CD4-positive, alpha-beta T cell (primary cell): ENCODE measurements around the gene OPRL1. TPM values are rescaled to one million over a fixed set of nuclear protein-coding genes. Genes with fewer than 3 reads are reported as not detected.

Experiments
- ATAC-seq: fragments of 200-7000 bp; cut with Tn5 transposase; one replicate; pipeline ENCODE4 v1.10.0; 2022; ENCODE audit warnings: mild to moderate bottlenecking; ENCODE audit not compliant: poor library complexity
- CTCF ChIA-PET: fragments of 350-600 bp; sonication (Branson Sonifier 250); formaldehyde crosslinking; loops from one replicate; lab custom pipeline; 2021; ENCODE audit warnings: antibody characterized with exemption, inconsistent platforms; lab: Charles Lee
- POLR2A ChIA-PET: fragments of 350-600 bp; sonication (Branson Sonifier 250); formaldehyde crosslinking; loops from one replicate; lab custom pipeline; 2021; ENCODE audit warnings: antibody characterized with exemption, inconsistent platforms; lab: Charles Lee
- DNase-seq, 14 experiments: peaks; one replicate each; pipeline ENCODE4 v3.0.0-alpha.2; 2013 to 2020; ENCODE audit warnings: mixed read lengths in 2 of 14
- H3K27ac ChIP-seq, 2 donors: one replicate each; pipeline versions ENCODE4 v1.5.1 to v1.7.0; 2013; ENCODE audit warnings: low read length in 2 of 2, low read depth in 1 of 2, mild to moderate bottlenecking in 1 of 2
- H3K27me3 ChIP-seq, 2 experiments: 1 replicate in 1 of 2; 2 replicates in 1 of 2; pipeline versions ENCODE4 v1.6.1 to v1.7.0; 2013; ENCODE audit warnings: low read length in 2 of 2, control low read depth in 1 of 2, mild to moderate bottlenecking in 1 of 2, moderate library complexity in 1 of 2; ENCODE audit not compliant: insufficient read depth in 2 of 2, control insufficient read depth in 1 of 2
- H3K36me3 ChIP-seq: one replicate; pipeline ENCODE4 v1.6.1; 2013; ENCODE audit warnings: low read length, control low read depth; ENCODE audit not compliant: insufficient read depth
- H3K4me1 ChIP-seq: one replicate; pipeline ENCODE4 v1.6.1; 2013; ENCODE audit warnings: low read length, control low read depth; ENCODE audit not compliant: insufficient read depth
- H3K4me3 ChIP-seq: one replicate; pipeline ENCODE4 v1.5.1; 2013; ENCODE audit warnings: mild to moderate bottlenecking, low read length, moderate library complexity
- H3K9me3 ChIP-seq, 2 experiments: 1 replicate in 1 of 2; 2 replicates in 1 of 2; pipeline versions ENCODE4 v1.6.1 to v1.7.0; 2013; ENCODE audit warnings: low read length in 2 of 2, mild to moderate bottlenecking in 2 of 2, control low read depth in 1 of 2, moderate library complexity in 1 of 2; ENCODE audit not compliant: control insufficient read depth in 1 of 2, insufficient read depth in 1 of 2
- H3K27ac Mint-ChIP-seq: one replicate; pipeline ENCODE4 v1.8.0; 2020; ENCODE audit warnings: mixed read lengths
- H3K27me3 Mint-ChIP-seq: one replicate; pipeline ENCODE4 v1.8.0; 2021; ENCODE audit warnings: mixed read lengths
- H3K36me3 Mint-ChIP-seq: one replicate; pipeline ENCODE4 v1.8.0; 2021; ENCODE audit warnings: low read depth, mixed read lengths
- H3K4me1 Mint-ChIP-seq: one replicate; pipeline ENCODE4 v1.8.0; 2021; ENCODE audit warnings: low read depth, mixed read lengths
- H3K4me3 Mint-ChIP-seq: one replicate; pipeline ENCODE4 v1.8.0; 2020; ENCODE audit warnings: mild to moderate bottlenecking, mixed read lengths
- H3K9me3 Mint-ChIP-seq: one replicate; pipeline ENCODE4 v1.8.0; 2020; ENCODE audit warnings: mixed read lengths
- intact Hi-C, 2 experiments: fragments of 100-400 bp; cut with DNase I in 1 of 2; cut with micrococcal nuclease in 1 of 2; formaldehyde crosslinking; loops; one replicate each; pipeline versions ENCODE4 v1.15.1 to v1.9.0; 2023 to 2025; cut with DNase I, micrococcal nuclease
- total RNA-seq, 174 experiments: library from RNA in 2 of 174; stranded (reverse) in 2 of 174; gene quantifications; one replicate each; pipeline ENCODE4 v1.2.3 and lab custom pipeline; 2021 to 2026
- TF ChIP-seq, protein P1 (sequence below): fragments of 200-600 bp; IDR thresholded peaks from one replicate; pipeline ENCODE4 v1.8.0; 2022; ENCODE audit warnings: antibody characterized with exemption, mild to moderate bottlenecking

OPRL1 gene
- total RNA-seq, 2 experiments from 2014 or later, result 1.0 to 1.2 TPM

DNA sequence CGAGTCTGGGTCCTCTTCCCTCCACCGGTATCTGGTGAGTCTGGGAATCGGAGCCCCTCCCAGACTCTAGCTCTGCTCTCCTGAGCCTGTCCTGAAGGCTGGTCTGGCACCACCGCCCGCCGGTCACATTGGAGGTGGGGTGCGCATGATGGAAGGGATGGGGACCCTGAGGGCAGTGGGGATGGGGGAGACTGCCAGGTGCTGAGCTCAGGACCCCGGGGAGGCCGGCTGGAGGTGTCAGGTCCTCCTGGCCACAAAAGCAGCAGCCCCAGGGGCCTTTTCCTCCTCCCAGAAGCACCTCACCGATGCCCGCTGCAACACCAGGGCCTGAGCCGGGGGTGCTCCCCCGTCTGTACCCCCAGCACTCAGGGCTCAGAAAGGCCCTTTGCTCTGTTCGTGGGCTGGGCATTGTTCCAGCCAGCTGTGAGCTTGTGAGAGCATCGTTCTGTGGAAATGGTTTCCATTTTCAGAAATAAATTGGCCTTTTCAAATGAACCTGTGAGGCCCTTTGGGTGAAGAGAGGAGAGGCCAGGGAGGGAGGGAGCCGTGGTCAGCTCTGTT lies 30.0 kb downstream of the OPRL1 start:
- no peaks in the 10 kb centered on the region for H3K27me3 Mint-ChIP-seq
- no peaks in the 10 kb centered on the region for H3K4me1 ChIP-seq
- no peak overlapping the region for H3K4me3 ChIP-seq
- no peak overlapping the region for H3K27ac ChIP-seq
- no peaks in the 10 kb centered on the region for H3K36me3 ChIP-seq
- ChIA-PET POLR2A (no interaction called here), CTCF (no interaction called here)
- DNase-seq (peak in 1 of 14 experiments; percentile 12), ATAC-seq (no peak)
- no peak overlapping the region for H3K4me3 Mint-ChIP-seq
- TF ChIP-seq, protein P1, sequence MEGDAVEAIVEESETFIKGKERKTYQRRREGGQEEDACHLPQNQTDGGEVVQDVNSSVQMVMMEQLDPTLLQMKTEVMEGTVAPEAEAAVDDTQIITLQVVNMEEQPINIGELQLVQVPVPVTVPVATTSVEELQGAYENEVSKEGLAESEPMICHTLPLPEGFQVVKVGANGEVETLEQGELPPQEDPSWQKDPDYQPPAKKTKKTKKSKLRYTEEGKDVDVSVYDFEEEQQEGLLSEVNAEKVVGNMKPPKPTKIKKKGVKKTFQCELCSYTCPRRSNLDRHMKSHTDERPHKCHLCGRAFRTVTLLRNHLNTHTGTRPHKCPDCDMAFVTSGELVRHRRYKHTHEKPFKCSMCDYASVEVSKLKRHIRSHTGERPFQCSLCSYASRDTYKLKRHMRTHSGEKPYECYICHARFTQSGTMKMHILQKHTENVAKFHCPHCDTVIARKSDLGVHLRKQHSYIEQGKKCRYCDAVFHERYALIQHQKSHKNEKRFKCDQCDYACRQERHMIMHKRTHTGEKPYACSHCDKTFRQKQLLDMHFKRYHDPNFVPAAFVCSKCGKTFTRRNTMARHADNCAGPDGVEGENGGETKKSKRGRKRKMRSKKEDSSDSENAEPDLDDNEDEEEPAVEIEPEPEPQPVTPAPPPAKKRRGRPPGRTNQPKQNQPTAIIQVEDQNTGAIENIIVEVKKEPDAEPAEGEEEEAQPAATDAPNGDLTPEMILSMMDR, result no peak
- H3K27ac Mint-ChIP-seq, result no peak overlapping the region
- H3K27me3 ChIP-seq, result no peaks in the 10 kb centered on the region
- no peaks in the 10 kb centered on the region for H3K9me3 Mint-ChIP-seq
- H3K4me1 Mint-ChIP-seq, result no peaks in the 10 kb centered on the region
- H3K36me3 Mint-ChIP-seq, result no peaks in the 10 kb centered on the region
- no peaks in the 10 kb centered on the region for H3K9me3 ChIP-seq
- intact Hi-C loops, result no loop called here

DNA sequence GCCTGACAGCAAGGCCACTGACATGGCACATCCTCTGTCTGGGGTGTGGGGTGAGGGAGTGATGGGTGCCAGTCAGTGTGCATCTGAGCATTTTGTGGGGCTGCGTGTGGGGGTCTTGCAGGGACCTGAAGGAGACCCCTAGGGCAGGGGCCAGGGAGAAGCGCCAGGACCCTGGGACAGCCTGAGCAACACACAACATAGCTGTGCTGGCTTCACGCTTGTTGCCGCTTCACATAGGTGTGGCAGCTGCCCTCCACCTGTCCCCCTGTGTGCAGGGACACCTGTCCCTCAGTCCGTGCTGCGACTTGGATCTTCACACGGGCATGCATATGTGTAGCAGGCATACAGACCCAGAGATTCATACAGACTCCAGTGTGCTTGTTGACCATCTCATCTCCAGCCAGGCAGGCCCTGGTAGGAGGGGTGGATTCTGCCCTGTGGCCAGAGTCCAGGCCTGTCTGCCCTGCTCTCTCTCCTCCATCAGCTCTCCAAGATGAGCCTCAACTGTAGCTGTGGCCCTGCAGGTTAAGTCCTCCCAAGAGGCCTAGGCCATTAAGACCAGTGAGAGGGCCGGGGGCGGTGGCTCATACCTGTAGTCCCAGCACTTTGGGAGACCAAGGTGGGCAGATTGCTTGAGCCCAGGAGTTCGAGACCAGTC lies 30.7 kb downstream of the OPRL1 start:
- POLR2A ChIA-PET, result no interaction called here
- Histone ChIP-seq H3K27ac (no peak overlapping the region), H3K27me3 (no peaks in the 10 kb centered on the region), H3K4me3 (no peak overlapping the region), H3K4me1 (no peaks in the 10 kb centered on the region), H3K36me3 (no peaks in the 10 kb centered on the region), H3K9me3 (no peaks in the 10 kb centered on the region)
- Mint-ChIP-seq H3K36me3 (no peaks in the 10 kb centered on the region), H3K9me3 (no peaks in the 10 kb centered on the region), H3K4me1 (no peaks in the 10 kb centered on the region), H3K27me3 (no peaks in the 10 kb centered on the region), H3K4me3 (no peak overlapping the region), H3K27ac (no peak overlapping the region)
- intact Hi-C loops, result no loop called here
- CTCF ChIA-PET, result no interaction called here
- peak in 1 of 14 experiments; percentile 28 for DNase-seq
- TF ChIP-seq, protein P1, result no peak
- ATAC-seq, result no peak

DNA sequence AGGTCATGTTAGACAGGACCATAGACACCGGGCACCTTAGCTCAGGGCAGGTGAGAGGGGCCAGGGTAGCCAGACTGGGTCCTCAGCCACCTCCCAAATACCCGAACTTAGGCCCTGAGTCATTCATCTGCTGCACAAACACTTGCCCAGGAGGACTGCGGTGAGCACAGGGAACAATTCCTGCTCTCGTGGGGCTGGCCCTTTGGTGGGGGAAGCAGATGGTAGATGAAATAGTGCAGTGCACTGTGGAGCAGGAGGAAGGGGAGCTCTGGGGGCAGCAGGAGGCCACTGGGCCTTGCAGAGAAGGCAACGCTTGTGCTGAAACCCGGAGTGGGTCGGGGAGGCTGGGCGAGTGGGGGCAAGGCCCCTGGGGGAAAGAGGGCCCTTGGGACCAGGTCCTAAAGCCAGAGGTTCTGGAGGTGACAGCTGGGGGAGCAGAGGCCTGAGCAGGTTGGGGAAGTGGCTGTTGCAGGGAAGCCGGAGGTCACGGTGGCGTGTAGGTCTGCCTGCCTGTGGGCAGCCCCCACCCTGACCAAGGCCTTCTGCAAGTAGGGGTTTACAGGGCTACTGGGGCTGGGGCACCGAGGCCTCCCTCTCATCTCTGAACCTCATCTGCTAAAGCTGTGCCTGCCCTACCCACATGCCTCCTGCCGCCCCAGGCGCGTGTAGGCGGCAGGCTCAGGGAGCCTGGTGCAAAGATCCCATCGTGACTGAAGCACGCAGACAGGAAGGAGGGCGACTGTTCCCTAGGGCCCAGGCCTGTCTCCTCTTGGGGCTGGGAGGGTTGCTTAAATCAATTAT lies 32.2 kb downstream of the OPRL1 start:
- H3K27ac Mint-ChIP-seq, result no peak overlapping the region
- TF ChIP-seq, protein P1, result no peak
- Histone ChIP-seq H3K27me3 (no peaks in the 10 kb centered on the region), H3K36me3 (no peaks in the 10 kb centered on the region), H3K4me3 (no peak overlapping the region), H3K27ac (no peak overlapping the region), H3K4me1 (no peaks in the 10 kb centered on the region), H3K9me3 (no peaks in the 10 kb centered on the region)
- intact Hi-C loops, result no loop called here
- POLR2A ChIA-PET, result no interaction called here
- ATAC-seq, result no peak
- H3K27me3 Mint-ChIP-seq, result no peaks in the 10 kb centered on the region
- H3K9me3 Mint-ChIP-seq, result no peaks in the 10 kb centered on the region
- H3K36me3 Mint-ChIP-seq, result no peaks in the 10 kb centered on the region
- peak in 1 of 14 experiments; percentile 20 for DNase-seq
- H3K4me1 Mint-ChIP-seq, result no peaks in the 10 kb centered on the region
- CTCF ChIA-PET, result no interaction called here
- no peak overlapping the region for H3K4me3 Mint-ChIP-seq
